Astrocyte of the spinal cord (primary cell): ENCODE data around the gene RNF183.
A peak's percentile ranks its signal among the peaks of the same experiment; 100 is the strongest.

ENCODE experiments used
- DNase-seq: peaks from one replicate; pipeline ENCODE4 v3.0.0; 2011; ENCODE audit warnings: low read depth, low spot score
- H3K4me3 ChIP-seq: 2 replicates; pipeline ENCODE4 v1.5.1; 2011; ENCODE audit warnings: low read depth, mild to moderate bottlenecking, low read length, moderate library complexity
- CTCF ChIP-seq: IDR thresholded peaks from 2 replicates; pipeline ENCODE4 v1.5.1; 2012; ENCODE audit warnings: low read depth, mild to moderate bottlenecking, low read length, inconsistent platforms
- in situ Hi-C: cut with HindIII; loops from 2 replicates; pipeline ENCODE4 v1.10.0; 2017; ENCODE audit warnings: low sequenced_read_pairs

Gene RNF183

GRCh38 chr9:113289091-113289490, 14.1 kb downstream of the RNF183 start:
- H3K4me3 ChIP-seq = no peak overlapping the region
- DNase-seq = no peak
- no peak for TF ChIP-seq CTCF
- in situ Hi-C loops = no loop called here

DNA sequence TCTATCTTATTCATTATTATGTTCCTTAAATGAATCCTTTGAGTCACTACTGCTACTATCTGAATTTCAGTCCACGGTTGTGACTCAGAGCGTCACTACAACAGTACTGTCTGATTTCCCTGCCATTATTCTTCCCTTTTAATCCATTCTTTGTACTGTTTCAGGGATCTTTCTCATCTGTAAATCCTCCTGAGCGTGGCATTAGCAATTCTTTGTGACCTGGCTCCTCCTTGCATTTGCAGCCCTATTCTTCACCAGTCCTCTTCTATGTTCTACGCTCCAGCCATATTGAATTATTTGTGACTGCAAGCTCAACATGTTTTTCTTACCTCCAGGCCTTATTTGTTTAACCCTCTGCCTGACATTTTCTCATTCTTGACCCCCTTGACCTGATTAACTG, 21.8 kb downstream of the RNF183 start:
- DNase-seq = no peak
- no peak for TF ChIP-seq CTCF

GRCh38 chr9:113278840-113279239, 24.3 kb downstream of the RNF183 start:
- in situ Hi-C loops = no loop called here
- no peak overlapping the region for H3K4me3 ChIP-seq
- no peak for TF ChIP-seq CTCF
- no peak for DNase-seq

More for the DNA sequence above, 21.8 kb downstream of the RNF183 start:
- no peak overlapping the region for H3K4me3 ChIP-seq
- in situ Hi-C loops = no loop called here

- in situ Hi-C loops = no loop called here
- peak within 1 kb of the TSS; percentile 96 for H3K4me3 ChIP-seq
- peak; percentile 99 for DNase-seq
- TF ChIP-seq CTCF = no peak
These were observed 27.7 kb downstream of the RNF183 start, which contains the start of the genes CDC26 and PRPF4 for GRCh38 chr9:113275157-113276131. TSS of gene CDC26 (minus strand) at chr9:113275572. CDS start at chr9:113272507, 3,065 bp downstream. TSS of gene PRPF4 (plus strand) at chr9:113275658. CDS start at chr9:113275744, 86 bp downstream.

GRCh38 chr9:113274474-113275156, 28.6 kb downstream of the RNF183 start:
- H3K4me3 ChIP-seq = peak overlapping the region; percentile 96
- peak; percentile 67 for DNase-seq
- in situ Hi-C loops = no loop called here
- TF ChIP-seq CTCF = peak; percentile 65

DNA sequence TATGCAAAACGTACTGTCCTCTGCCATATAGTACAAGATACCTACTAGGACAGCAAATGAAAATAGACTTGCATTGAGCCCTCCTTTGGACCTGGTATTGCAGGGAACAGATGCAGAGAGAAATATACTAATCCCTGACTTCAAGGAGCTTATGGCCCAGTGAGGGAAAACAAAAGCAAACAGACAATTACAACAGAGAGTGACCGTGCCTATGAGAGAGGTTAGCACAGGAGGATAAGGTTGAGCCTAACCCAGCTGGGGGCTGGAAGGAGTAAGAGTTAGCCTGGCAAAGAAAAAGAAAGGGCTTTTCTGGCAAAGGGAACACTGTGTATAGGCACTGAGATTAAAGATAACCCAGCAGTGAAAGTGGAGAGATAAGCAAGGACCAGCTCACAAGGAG, 33.3 kb downstream of the RNF183 start:
- no peak for TF ChIP-seq CTCF
- H3K4me3 ChIP-seq = no peak overlapping the region
- in situ Hi-C loops = no loop called here
- DNase-seq = no peak
